ENCODE measurements around the gene SLC25A4.
A peak's percentile ranks its signal among the peaks of the same experiment; 100 is the strongest.

SLC25A4 gene

DNA sequence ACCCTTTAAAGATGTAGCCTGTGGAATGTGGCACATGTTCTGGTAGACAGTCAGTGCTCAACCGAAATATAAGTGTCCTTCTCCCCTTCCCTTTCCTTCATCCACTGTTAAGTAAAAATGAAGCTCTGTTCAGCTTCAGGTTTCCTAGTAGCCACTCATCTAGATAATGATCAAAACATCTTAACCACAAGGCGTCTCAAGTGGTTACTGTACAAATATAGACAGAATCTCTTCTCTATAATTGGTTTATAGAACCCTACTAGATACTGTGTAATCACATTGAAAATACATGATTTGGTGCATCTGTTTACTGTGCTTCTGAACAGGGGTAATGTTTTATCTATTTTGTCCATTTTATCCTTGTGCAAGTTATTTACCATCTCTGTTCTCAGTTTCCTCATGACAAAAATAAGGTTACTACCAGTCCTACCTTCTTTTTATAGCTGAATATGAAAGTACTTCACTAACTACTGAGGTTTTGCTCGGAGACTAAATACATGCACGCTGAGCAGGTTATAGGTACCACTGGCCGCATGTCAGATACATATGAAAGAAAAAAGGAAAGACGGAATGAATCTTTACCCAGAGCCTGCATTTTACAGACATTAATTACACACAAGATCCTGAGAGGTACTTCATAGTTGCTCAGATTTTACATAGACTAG, 20.3 kb upstream of the SLC25A4 start:
- no peak for DNase-seq

DNA sequence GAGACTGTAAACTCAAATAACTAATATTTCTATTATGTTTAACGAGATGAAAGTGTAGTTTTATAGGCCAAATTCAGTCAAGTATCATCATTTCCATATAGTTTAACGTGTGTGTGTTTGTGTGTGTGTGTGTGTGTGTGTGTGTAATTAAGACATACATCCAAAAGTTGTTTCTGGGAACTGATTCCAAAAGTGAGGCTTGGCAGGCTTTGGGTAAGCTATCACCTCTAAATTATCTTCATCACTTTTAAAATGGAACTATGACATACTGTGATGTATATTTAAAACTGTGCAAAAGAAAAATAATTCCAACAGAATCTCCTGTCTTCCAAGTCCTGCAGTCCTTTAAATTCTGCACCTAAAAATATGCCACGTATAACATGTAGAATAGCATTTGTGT, 19.1 kb upstream of the SLC25A4 start:
- DNase-seq: no peak

DNA sequence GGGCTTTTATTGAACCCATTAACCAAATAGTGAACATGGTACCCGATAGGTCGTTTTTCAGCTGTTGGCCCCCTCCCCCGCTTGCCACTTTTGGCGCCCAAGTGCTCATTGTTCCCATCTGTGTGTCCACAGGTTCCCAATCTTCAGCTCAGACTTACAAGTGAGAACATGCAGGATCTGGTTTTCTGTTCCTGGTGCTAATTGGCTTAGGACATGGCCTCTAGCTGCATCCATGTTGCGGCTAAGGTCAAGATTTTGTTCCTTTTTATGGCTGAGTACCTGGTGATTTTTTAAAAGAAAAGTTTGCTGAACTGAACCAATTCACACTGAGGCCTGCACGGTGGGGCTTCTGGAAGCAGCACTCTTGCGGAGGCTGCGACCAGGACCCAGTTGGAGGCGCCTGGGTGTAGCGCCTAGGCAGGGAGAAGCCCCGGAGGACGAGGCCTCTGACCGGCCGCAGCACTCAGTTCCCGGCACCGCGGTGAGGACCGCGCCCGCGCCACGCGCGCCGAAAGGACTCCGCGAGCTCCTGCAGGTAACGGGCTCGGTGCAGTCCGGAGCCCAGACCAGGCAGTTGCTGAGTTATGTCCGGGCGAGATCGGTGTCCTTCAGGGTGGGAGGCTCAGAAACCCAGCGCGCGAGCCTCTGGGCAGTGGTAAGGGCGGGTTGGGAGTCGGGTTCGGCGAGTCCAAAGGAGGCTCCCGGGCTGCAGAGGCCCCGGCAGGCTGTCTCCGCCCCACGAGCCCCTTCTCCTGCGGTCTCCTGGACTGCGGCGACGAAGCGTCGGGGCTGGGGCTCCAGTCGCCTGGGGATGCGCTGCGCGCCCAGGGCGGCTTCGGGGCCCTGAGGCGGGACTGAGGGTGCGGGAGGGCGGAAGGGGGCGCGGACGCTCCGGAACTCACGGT, 15.8 kb upstream of the SLC25A4 start:
- DNase-seq: no peak

DNA sequence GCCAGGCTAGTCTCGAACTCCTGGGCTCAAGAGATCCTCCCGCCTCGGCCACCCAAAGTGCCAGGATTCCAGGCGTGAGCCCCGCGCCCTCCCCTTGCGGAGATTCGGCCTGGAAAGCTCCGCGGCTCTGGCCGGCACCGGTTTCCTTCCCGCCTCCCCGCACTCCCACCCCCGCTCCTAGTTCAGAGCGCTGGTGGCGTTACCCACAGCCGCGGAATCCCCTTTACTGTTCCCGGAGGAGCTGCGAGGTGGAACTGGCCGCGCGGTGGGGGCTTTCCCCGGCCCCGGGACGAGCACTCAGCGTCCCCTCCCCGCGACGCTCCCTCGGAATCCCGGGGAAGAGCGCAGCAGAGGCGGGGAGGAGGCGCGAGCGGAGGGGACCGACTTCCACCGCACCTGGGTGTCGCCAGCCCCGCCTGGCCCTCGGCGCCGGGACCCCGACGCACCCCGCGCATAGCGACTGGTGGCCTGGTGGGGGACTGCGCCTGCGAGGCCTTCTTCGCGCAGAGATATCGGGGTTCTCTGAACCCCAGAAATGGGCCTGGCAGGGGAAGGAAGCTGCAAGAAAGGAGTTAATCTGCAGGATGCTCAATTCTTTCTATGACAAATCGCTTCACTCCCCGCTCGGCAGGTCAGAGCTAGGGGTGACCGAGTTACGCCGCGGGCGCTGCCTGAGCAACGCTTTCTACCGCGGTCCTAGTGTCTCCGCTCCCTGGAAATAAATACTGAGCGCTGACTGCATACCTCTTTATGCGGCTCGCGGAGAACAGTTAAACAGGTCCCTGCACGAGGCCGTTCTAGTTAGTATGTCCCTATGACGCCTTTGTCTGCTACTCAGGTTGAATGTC, 14.6 kb upstream of the SLC25A4 start:
- no peak for DNase-seq

DNA sequence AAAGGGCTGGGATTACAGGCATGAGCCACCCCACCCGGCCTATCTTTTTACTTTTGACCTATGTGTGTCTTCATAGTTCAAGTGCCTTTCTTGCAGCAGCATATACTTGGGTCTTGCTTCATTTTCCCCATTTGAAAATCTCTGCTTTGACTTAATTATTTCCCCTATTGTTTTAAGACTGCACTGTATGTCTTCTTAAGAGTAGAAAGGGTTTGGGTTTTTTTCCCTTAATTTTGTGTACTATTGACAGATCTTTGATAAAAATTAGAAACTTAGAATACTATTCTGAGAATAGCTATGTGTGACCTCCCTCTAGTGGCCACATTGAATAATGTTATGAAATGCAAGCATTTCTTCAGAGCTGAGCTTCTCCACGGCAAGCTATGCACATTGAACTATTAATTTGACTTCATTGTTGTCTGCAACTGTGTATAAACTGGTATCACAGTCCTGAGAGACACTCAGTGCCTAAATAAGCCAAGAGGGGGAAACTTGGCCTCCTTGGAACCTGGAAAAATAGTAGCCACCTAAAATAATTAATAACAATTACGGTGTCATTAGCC, 8.7 kb upstream of the SLC25A4 start:
- DNase-seq: peak; percentile 56

DNA sequence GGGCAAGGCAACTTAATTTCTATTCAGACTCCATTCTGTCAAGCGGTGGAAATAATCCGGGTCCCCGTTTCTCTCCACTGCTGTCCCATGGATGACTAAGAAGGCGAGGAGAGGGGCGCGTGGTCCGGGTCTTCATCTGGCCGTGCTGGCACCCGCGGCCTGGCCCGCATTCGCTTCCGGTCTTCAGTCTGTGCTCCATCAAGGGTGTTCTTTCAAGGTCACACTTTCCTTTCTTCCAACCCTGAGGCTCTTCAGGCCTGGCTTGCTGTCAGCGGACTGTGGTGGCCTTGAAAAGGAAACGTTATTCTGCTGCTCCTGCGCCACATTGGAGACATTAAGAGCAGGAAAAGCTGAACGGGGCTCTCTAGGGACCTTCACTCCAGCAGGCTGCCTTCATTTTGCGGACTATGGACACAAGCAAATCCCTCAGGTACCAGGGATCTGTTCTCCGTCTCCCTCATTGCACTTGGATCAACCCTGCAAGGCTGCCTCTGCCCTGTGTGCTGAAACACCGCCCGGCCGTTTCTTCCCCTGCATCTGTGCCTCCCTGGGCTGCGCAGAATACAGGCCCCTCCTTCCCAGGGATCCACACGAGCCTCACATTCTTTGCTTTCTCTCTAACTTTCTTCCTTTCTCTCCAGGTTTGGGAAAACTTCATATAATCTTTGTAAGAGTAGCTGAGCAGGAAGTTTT, 5.7 kb upstream of the SLC25A4 start:
- DNase-seq: no peak

DNA sequence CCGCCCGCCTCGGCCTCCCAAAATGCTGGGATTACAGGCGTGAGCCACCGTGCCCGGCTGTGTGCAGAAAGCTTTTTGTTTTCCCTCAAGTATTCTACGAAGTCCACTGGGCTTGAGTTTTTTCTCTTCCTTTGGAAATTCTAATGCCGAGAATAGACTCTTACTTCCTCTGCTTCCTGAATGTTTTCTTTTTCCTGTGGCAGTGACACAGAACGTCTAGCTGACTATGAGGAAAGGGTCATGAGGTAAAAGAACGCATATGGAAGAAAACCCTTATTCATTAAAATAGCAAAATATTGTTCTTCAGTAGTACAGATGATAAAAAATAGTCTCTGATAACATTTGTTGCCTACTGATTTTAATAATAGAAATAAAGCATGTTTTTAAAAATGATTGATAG, 4.9 kb upstream of the SLC25A4 start:
- DNase-seq: no peak

DNA sequence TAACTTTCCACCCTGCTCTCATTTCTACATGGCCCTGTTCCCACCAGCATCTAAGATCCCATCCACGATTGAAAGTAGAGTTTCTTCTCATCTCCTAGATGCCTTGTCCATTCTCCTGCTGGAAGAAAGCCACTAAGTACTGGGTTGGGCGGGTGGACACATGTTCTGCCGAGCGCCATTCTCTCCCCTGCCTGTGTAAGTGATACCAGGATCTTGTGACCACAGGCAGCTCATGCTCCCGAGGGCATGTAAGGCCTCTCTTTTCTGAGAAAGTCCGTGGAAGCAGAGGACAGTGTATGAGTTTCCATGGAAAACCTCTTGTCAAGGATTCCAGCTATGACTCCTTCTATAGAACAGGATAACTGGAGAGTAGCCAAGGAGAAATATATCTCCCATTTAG, 3.3 kb upstream of the SLC25A4 start:
- no peak for DNase-seq

DNA sequence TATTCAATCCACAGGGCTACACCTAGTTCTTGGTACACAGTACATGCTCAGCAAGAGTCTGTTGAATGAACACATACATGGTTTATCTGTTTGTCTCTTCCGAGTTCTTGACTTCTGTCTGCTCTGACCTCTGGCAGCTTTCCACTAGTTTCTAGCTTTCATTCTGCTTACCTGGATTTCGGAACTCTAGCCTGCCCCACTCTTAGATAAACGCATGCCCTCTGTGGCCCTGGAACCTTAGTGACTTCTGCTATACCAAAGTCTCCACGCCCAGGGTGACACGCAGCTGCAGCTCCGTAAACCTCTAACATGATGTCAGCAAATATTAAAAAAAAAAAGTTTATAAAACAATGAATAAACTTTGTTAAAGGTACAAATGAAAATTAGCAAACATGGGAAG, 1.3 kb upstream of the SLC25A4 start:
- DNase-seq: no peak

DNA sequence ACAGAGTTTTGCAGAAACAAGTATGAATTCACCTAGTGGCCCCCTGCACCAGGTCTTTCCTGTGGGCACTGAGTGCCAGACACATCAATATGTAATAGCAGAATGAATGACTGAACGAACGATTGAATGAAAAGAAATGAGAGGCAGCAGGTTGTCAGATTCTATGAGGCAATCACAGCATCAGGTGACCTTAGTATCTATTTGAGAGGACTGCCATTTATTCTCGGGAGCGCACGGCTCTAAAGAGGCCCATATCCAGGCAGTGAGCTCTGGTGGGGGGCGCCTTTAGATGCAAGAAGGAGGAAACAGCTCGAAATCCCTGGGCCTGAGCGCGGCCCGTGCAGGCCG, 528 bp upstream of the SLC25A4 start:
- DNase-seq: no peak

DNA sequence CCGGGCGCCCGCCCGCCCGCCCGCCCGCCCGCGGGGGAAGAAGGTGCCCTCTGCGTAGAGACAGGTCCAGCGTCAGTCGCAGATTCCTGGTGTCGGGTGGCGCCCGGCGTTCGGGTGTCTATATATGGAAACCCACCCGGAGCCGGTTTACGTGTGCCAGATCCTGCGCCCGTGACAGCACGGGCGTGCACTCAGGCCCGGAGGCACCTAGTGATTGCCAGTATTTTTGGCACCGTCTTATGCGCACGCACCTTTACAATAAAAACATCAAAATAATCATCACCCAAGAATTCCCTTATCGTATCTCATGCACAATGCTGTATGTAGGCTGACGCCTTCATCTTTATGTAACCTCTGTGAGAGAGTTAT, 519 bp downstream of the SLC25A4 start:
- peak; percentile 46 for DNase-seq

DNA sequence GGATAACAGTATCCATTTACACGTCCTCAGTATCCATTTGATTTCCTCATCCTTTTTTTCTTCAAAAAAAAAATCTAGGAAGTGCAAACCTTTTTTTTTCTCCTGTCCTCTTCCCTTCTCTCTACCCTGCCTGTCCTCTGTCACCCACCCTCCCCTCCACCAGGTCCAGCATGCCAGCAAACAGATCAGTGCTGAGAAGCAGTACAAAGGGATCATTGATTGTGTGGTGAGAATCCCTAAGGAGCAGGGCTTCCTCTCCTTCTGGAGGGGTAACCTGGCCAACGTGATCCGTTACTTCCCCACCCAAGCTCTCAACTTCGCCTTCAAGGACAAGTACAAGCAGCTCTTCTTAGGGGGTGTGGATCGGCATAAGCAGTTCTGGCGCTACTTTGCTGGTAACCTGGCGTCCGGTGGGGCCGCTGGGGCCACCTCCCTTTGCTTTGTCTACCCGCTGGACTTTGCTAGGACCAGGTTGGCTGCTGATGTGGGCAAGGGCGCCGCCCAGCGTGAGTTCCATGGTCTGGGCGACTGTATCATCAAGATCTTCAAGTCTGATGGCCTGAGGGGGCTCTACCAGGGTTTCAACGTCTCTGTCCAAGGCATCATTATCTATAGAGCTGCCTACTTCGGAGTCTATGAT, 1.7 kb downstream of the SLC25A4 start:
- no peak for DNase-seq

DNA sequence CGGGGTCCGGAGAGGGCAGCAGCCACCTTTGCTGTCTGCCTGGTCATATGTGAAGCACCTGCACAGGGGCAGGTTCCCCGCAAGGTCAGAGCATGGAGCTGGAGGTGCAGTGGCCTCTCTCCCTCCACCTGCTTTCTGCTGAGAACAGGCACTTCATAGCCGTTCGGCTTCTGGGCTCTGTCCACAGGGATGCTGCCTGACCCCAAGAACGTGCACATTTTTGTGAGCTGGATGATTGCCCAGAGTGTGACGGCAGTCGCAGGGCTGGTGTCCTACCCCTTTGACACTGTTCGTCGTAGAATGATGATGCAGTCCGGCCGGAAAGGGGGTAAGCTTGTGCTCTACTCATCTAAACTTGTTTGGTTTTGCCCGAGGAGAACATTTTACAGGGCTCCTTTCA, 2.5 kb downstream of the SLC25A4 start:
- DNase-seq: no peak

DNA sequence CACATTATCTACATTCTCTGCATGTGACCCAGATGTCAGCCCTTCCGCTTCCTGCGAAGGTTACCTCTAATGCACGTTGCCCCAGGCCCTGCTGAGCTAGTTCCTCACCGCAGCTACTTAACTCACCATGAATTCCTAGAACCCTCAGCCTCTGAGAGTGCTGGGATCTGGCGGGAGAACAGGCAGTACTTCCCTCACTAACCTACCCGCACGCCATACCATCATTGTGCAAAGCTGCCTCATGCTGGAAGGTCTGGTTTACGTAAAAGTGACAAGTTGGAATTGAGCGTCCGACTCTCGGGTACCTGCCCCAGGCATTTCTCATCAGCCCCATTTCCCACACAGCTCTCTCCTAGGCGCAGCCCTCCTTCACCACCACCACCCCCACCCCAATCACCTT, 6.3 kb downstream of the SLC25A4 start:
- no peak for DNase-seq

DNA sequence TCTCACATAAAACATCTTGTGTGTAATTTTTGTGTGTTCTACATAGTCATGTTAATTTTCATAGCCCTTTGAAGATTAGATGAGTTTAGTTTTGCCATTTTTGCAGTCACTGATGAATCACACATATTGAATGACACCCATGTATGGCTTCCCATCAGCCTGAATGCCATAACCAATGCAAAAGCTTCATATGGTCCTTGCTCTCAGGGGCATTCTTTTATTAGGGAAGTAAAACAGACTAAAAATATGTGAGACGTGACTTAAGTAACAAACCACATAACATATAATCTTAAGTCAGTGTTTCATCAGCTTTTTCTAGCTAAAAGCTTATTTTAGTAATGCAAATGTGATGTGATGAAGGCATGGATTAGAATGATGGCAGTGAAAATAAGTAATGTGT, 8.2 kb downstream of the SLC25A4 start:
- no peak for DNase-seq

DNA sequence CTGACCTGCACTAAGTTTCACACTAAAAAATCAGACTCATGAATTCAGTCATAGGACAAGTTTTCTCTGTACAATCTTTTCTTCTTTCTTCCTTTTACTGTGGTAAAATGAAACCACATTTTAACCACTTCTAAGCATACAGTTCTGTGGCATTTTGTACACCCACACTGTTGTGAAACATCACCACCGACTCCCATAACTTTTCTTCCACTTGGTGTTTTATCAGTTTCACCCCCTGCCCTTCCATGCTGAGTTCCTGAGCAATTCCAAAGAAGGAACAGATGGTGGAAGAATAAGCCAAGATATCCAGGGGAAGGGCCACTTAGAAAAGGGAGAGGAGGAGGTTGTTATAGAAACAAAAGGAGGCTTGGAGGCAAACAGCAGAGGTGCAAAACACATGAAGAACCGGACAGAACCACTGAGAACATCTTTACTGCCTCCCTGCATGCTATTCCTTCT, 22.6 kb downstream of the SLC25A4 start:
- no peak for DNase-seq

DNA sequence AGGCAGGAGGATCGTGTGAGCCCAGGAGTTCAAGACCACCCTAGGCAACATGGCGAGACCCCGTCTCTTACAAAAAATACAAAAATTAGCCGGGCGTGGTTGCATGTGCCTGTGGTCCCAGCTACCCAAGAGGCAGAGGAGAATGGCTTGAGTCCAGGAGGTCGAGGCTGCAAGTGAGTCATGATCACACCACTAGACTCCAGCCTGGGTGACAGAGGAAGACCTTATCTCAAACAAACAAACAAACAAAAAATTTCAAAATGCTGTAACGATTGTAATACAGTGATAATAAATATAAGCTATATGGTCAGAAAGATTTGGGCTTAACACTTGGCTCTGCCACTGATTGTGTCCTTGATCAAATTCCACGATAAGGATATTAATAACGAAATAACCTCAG, 24.2 kb downstream of the SLC25A4 start:
- no peak for DNase-seq

DNA sequence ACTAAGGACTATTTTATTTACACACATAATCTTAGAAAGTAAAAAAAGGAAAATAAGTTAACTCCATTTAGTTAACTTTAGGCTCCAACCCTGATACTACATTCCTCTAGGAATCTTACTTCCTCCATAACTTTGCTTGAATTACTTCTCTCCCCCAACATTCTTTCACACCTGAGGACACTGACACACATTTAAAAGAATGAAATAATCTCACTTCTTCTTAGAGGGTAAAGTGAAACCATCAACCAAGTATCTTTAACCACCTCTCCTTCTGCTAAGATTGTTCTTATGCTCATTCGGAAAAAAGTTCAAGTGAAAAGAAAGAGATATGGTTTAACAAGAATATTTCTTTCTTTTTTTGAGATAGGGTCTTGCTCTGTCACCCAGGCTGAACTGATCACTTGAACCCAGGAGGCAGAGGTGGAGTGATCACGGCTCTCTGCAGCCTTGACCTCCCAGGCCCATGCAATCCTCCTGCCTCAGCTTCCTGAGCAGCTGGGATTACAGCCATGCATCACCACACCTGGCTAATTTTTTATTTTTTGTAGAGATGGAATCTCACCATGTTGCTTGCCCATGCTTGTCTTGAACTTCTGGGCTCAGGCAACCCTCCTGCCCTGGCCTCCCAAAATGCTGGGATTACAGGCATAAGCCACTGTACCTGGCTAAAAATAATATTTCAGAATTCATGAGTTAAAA, 28.5 kb downstream of the SLC25A4 start:
- peak; percentile 66 for DNase-seq

DNA sequence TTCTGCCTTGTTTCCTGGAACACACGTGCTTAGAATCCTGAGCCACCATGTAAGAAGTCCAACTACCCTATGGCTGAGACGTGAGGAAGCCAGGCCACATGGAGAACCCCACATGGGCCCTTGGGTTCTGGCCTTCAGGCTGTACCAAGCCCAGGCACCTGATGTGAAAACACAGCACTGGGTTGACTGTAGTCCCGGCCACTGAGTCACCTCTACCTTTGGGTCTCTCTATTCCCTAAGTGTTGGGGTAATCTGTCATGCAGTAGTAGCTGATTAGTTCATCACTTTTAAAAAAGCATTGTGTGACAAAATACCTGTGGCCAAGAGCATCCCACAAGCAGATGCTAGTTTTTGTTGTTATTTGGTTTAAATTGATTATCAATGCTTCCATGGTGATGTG, 36.4 kb downstream of the SLC25A4 start:
- DNase-seq: no peak

DNA sequence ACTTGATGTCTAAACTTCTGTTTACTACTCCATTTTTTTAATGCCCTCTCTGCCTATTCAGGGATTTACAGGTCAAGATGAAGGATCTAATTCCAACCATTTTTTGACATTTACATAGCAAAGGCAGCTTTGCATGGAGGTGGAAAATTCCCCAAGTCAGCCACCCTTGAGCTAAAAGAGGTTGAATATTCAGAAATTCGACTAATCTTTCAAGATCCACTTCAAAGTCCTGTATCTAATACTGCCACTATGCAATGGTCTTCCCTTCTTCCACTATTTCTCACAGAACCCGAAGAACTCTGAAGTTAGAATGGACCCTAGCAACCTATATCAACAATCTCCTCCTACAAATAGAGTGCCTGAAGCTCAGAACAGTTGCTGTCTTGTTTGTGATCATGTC, 39.2 kb downstream of the SLC25A4 start:
- DNase-seq: no peak

DNA sequence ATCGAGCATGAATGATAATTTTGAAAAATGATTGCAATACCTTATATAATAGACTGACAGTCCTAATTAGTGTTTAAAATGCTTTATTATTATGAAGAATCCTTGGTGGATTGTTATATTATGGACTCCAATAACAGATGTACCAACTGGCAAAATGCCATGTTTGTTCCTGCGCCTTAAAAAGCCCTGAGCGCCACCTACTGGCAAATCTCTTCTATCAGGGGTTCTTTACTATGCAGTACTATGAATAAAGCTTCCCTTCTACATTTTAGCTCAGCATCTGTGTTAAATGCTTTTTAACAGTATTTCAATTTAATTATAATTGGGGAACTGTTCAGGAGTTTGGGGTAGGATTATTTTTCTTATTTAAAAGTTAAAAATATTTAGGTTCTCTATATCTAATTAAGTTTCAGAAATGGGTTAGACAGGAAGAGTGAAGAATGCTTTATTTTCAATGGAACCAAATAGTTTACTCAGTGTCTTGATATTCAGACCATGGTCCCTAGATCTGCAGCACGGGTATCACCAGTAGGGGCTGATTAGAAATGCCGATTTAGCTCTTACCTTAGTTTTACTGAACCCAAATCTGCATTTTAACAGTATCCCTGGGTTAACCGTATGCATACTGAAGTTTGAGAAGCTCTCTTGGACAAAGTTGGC, 40.7 kb downstream of the SLC25A4 start:
- DNase-seq: peak; percentile 84
